SU-DHL-6 (cell line): ENCODE results near the gene ATR.

Experiments used
- H2AFZ ChIP-seq: fragments of 200-600 bp; sonication (generic); 2 replicates; pipeline ENCODE4 v1.6.1; 2014; ENCODE audit warnings: low read depth, mild to moderate bottlenecking, moderate library complexity, mixed read lengths, antibody characterized with exemption, low read length; ENCODE audit not compliant: severe bottlenecking
- H3F3A ChIP-seq: fragments of 200-600 bp; shearing (Covaris generic); 2 replicates; pipeline ENCODE4 v1.6.0; 2016; ENCODE audit warnings: antibody characterized with exemption, mild to moderate bottlenecking; ENCODE audit not compliant: insufficient read depth
- H3K27ac ChIP-seq: fragments of 200-600 bp; sonication (generic); 2 replicates; pipeline ENCODE4 v1.5.1; 2016; ENCODE audit warnings: low read depth, mild to moderate bottlenecking, low read length, moderate library complexity, mixed read lengths
- H3K27me3 ChIP-seq: fragments of 200-600 bp; sonication (generic), shearing (Covaris generic); 2 replicates; pipeline ENCODE4 v1.6.0; 2014; ENCODE audit warnings: mild to moderate bottlenecking, low read length
- H3K36me3 ChIP-seq: fragments of 200-600 bp; sonication (generic); 2 replicates; pipeline ENCODE4 v1.6.1; 2014; ENCODE audit warnings: mild to moderate bottlenecking, low read length, mixed read lengths
- H3K4me2 ChIP-seq: fragments of 300-600, 200-600 bp; shearing (Covaris generic), sonication (generic); 2 replicates; pipeline ENCODE4 v1.6.0; 2014; ENCODE audit warnings: low read length, low read depth, mild to moderate bottlenecking; ENCODE audit not compliant: poor library complexity, severe bottlenecking
- H3K4me3 ChIP-seq: fragments of 200-600 bp; sonication (generic); 2 replicates; pipeline ENCODE4 v1.5.1; 2014; ENCODE audit warnings: antibody characterized with exemption, low read length, mild to moderate bottlenecking, mixed read lengths; ENCODE audit not compliant: insufficient read depth, poor library complexity, severe bottlenecking
- H3K79me2 ChIP-seq: fragments of 200-600 bp; sonication (generic); 2 replicates; pipeline ENCODE4 v1.6.1; 2014; ENCODE audit warnings: mild to moderate bottlenecking, low read length, moderate library complexity; ENCODE audit not compliant: insufficient read depth
- H3K9ac ChIP-seq: fragments of 200-600 bp; sonication (generic); 2 replicates; pipeline ENCODE4 v1.7.0; 2014; ENCODE audit warnings: mild to moderate bottlenecking, low read length
- H3K9me2 ChIP-seq: fragments of 200-600 bp; sonication (generic); replicated peaks from 2 replicates; pipeline ENCODE4 v1.6.1; 2014; ENCODE audit warnings: low read length; ENCODE audit not compliant: insufficient read depth
- H3K9me3 ChIP-seq: fragments of 200-600 bp; sonication (generic); 2 replicates; pipeline ENCODE4 v1.6.1; 2014; ENCODE audit warnings: low read length, mixed read lengths; ENCODE audit not compliant: insufficient read depth
- H4K20me1 ChIP-seq: fragments of 200-600 bp; sonication (generic); 2 replicates; pipeline ENCODE4 v1.6.1; 2014; ENCODE audit warnings: low read depth, mild to moderate bottlenecking, antibody characterized with exemption, low read length, moderate library complexity, mixed read lengths
- CTCF ChIP-seq: fragments of 200-600 bp; sonication (generic); IDR thresholded peaks from one replicate; pipeline ENCODE4 v1.5.1; 2017; ENCODE audit warnings: antibody characterized with exemption, mild to moderate bottlenecking, low read length, moderate library complexity; ENCODE audit not compliant: insufficient read depth, poor library complexity, severe bottlenecking
- EZH2phosphoT487 ChIP-seq: fragments of 200-600 bp; sonication (generic), shearing (Covaris generic); conservative IDR thresholded peaks from 2 replicates; pipeline ENCODE4 v1.6.1; 2018; ENCODE audit warnings: mild to moderate bottlenecking, antibody characterized with exemption, low read length, moderate library complexity, mixed read lengths

ATR gene

GRCh38 chr3:142436951-142437585, 141.5 kb downstream of the ATR start:
- H3K4me3 ChIP-seq: no peak overlapping the region
- H3K4me2 ChIP-seq: no peak overlapping the region
- no peaks in the 10 kb centered on the region for H3K27me3 ChIP-seq
- no peak overlapping the region for H3K27ac ChIP-seq
- H3K79me2 ChIP-seq: peaks cover 24% of the 10 kb centered on the region
- H2AFZ ChIP-seq: no peak overlapping the region
- no peak for TF ChIP-seq CTCF
- TF ChIP-seq EZH2phosphoT487: no peak
- H3F3A ChIP-seq: no peaks in the 10 kb centered on the region; the same call in 1 of the 2 replicates
- H4K20me1 ChIP-seq: peaks cover 11% of the 10 kb centered on the region; the same call in 1 of the 2 replicates
- H3K36me3 ChIP-seq: no peaks in the 10 kb centered on the region; the same call in 1 of the 2 replicates
- no peak overlapping the region for H3K9ac ChIP-seq
- H3K9me3 ChIP-seq: no peaks in the 10 kb centered on the region
- H3K9me2 ChIP-seq: no peaks in the 10 kb centered on the region

GRCh38 chr3:142434503-142434902, 144.0 kb downstream of the ATR start:
- TF ChIP-seq CTCF (no peak), EZH2phosphoT487 (no peak)
- H3K4me2 ChIP-seq: no peak overlapping the region
- H3K79me2 ChIP-seq: peaks cover 24% of the 10 kb centered on the region
- no peaks in the 10 kb centered on the region for H3K9me3 ChIP-seq
- no peaks in the 10 kb centered on the region for H3K9me2 ChIP-seq
- H4K20me1 ChIP-seq: peaks cover 11% of the 10 kb centered on the region; the same call in 1 of the 2 replicates
- H3K27me3 ChIP-seq: no peaks in the 10 kb centered on the region
- no peak overlapping the region for H3K9ac ChIP-seq
- no peaks in the 10 kb centered on the region; the same call in 1 of the 2 replicates for H3K36me3 ChIP-seq
- H3F3A ChIP-seq: no peaks in the 10 kb centered on the region; the same call in 1 of the 2 replicates
- no peak overlapping the region for H2AFZ ChIP-seq
- no peak overlapping the region for H3K27ac ChIP-seq
- no peak overlapping the region for H3K4me3 ChIP-seq

GRCh38 chr3:142433110-142433509, 145.4 kb downstream of the ATR start:
- H3K27ac ChIP-seq: no peak overlapping the region
- no peaks in the 10 kb centered on the region for H3K9me3 ChIP-seq
- peaks cover 24% of the 10 kb centered on the region for H3K79me2 ChIP-seq
- no peak overlapping the region for H2AFZ ChIP-seq
- H3K4me2 ChIP-seq: no peak overlapping the region
- H3F3A ChIP-seq: no peaks in the 10 kb centered on the region; the same call in 1 of the 2 replicates
- no peaks in the 10 kb centered on the region for H3K9me2 ChIP-seq
- H3K9ac ChIP-seq: no peak overlapping the region
- no peak overlapping the region for H3K4me3 ChIP-seq
- H3K36me3 ChIP-seq: no peaks in the 10 kb centered on the region; the same call in 1 of the 2 replicates
- no peaks in the 10 kb centered on the region for H3K27me3 ChIP-seq
- peaks cover 11% of the 10 kb centered on the region; the same call in 1 of the 2 replicates for H4K20me1 ChIP-seq
- TF ChIP-seq EZH2phosphoT487 (no peak), CTCF (no peak)
